C4-2B (cell line): ENCODE measurements around the gene TAS1R3.
A peak's percentile ranks its signal among the peaks of the same experiment; 100 is the strongest.

Experiments used
- H3K27ac ChIP-seq: fragments of 450-650 bp; 2 replicates; pipeline ENCODE4 v1.5.1; 2017
- ZFX ChIP-seq: fragments of 450-650 bp; IDR thresholded peaks from 2 replicates; pipeline ENCODE4 v1.6.1; 2017
- TF ChIP-seq, protein P1 (sequence below): fragments of 450-650 bp; conservative IDR thresholded peaks from 2 replicates; pipeline ENCODE4 v1.5.1; 2017; ENCODE audit warnings: mild to moderate bottlenecking

TAS1R3 gene

DNA sequence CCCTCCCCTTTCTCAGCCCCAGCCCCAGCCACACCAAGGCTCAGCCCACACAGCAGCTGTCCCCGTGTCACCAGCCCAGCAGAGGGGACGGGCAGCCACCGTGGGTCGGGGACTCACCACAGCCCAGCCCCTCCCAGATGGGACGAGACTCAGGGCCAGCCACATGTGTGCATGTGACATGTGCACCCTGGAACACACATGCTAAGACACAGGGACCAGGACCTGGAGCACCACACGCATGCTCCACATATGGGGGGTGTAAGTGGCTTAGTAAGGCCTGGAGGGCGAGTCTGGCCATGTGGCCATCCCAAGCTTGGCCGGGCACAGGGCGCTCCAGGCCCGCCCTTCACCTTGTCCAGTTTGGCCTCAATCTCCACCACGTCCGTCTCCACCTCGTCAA is 27.3 kb upstream of the TAS1R3 start:
- peak overlapping the region; percentile 99 for H3K27ac ChIP-seq
- TF ChIP-seq, protein P1, sequence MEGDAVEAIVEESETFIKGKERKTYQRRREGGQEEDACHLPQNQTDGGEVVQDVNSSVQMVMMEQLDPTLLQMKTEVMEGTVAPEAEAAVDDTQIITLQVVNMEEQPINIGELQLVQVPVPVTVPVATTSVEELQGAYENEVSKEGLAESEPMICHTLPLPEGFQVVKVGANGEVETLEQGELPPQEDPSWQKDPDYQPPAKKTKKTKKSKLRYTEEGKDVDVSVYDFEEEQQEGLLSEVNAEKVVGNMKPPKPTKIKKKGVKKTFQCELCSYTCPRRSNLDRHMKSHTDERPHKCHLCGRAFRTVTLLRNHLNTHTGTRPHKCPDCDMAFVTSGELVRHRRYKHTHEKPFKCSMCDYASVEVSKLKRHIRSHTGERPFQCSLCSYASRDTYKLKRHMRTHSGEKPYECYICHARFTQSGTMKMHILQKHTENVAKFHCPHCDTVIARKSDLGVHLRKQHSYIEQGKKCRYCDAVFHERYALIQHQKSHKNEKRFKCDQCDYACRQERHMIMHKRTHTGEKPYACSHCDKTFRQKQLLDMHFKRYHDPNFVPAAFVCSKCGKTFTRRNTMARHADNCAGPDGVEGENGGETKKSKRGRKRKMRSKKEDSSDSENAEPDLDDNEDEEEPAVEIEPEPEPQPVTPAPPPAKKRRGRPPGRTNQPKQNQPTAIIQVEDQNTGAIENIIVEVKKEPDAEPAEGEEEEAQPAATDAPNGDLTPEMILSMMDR, result no peak
- TF ChIP-seq ZFX, result no peak

DNA sequence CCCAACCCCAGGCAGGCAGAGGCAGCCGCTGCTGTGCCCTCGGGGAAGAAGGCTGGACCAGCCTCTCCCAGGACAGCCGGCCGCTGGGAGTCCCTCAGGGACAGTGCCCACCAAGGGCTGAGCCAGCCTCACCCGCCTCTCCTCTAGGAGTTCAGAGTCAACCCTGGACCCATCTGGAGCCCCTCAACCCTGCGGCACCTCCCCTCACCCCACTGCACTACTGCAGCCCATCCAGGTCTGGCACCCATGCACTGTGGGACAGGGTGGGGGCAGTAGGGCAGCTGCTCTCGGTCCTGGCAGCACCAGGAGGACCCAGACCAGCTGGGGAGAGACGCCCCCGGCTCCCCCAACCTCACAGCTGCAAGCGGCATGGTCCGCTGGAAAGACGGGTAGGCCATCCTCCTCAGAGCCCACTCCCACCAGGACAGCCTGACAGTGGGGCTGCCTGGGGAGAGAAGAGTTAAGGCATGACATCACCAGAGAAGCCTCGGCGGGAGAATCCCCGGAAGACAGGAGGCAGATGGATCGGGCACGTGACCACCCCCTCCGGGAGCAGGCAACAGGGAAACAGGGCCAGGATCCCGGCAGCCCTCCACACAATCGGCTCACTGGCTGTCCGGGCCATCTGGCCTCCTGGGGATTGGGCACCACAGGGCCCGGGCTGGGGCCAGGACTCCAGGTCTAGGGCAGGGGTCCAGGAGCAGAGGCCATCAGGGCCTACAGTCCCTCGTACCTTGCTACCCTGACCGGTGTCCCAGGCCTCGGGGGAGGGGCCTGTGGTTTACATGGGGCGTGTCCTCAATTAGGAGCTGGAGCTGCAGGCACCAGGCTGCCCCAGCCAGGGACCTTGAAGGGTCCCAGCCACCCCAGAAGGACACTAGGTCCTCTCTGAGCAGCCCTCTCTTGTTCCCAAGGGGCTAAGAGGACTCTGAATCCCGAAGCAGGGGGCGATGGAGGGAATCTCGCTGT is 26.5 kb upstream of the TAS1R3 start:
- no peak for TF ChIP-seq ZFX
- TF ChIP-seq, protein P1, result no peak
- H3K27ac ChIP-seq, result peak overlapping the region; percentile 99

DNA sequence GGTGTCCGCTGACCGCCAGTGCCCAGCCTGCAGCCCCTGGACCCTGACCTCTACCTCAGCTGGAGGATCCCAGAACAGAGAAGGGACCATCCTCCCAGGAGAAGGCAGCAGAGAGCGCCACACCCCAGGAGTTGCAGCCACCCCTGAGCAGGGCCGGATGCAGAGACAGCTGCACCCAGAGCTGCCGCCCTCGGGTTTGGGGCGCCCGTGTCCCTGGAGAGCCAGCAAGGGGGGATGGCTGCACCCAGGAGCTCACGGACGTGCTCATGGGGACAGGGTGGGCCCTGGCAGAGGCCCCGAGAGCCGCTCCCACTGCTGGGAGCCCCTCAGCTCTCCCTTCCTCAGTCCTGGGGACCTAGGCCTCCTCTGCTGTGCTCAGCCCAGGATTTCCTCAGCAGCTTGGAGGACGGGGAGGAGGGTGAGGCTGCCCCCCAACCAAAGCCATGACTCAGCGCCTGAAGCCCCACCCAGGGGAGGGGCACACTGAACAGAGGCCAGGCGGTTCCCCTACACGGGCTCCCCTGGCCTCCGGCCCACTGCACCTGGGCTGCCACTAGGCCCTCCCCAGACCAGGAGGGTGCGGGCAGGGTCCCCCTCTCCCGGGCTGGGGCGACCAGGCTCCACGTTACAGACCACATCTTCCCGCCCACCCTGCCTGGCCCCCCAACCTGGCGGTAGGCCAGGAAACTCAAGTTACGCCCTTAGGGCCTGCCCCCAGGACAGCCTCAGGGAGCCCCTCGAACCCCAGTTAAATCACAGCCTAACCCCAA is 25.6 kb upstream of the TAS1R3 start:
- no peak for TF ChIP-seq ZFX
- TF ChIP-seq, protein P1, result no peak
- H3K27ac ChIP-seq, result peak overlapping the region; percentile 99

DNA sequence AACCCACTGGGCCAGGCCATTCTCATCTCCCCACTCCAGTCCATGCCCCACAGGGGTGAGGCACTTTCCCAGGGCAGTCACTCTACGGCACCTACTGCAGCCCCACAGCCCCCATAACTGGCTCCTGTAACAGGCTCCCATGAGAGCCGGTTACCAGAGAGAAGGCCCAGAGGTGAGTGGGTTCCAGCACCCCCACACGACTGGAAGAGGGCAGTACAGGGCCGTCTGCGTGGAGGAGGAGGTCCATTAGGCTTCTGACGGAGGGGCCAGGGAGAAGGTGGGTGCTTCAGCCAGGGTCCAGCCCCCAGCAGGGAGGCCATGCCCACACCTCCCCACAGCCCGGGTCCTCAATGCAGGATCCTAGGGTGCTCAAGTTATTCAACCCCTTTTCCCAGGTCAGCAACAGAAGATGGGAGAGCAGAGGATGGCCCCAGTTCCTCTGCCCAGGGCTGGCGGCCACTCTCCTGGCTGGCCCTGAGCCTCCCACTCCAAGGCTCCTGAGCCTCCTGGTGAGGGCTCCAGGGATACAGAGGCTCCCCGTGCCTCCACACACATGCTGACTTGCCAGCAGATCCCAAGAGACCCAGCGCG is 24.9 kb upstream of the TAS1R3 start:
- peak overlapping the region; percentile 99 for H3K27ac ChIP-seq
- no peak for TF ChIP-seq ZFX
- TF ChIP-seq, protein P1, result no peak

DNA sequence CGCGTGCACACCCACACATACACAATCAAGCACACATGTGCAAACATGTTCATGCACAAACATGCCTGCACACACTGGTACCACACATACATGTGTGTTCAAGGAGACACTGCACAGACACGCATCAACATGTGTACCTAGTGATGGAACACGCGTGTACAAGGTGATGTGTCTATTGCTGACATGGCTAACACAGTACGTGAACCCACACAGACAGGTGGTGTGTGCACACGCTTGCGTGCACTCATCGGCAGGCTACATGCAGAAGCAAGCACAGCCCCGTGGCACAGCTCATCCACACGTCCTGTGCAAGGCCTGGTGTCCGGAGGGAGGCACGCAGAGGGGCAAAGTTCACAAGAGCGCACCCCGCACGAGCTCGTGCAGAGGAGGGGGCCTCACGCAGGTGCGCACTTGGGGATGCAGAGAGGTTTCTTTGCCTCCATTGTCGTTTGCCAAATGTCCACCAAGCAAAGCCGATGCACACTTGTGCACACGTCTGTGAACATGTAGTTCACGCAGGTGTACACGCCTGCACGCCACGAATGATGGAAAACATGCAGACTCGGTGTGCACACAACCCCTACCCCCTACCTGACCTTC is 24.3 kb upstream of the TAS1R3 start:
- TF ChIP-seq, protein P1, result no peak
- no peak for TF ChIP-seq ZFX
- peak overlapping the region; percentile 99 for H3K27ac ChIP-seq

DNA sequence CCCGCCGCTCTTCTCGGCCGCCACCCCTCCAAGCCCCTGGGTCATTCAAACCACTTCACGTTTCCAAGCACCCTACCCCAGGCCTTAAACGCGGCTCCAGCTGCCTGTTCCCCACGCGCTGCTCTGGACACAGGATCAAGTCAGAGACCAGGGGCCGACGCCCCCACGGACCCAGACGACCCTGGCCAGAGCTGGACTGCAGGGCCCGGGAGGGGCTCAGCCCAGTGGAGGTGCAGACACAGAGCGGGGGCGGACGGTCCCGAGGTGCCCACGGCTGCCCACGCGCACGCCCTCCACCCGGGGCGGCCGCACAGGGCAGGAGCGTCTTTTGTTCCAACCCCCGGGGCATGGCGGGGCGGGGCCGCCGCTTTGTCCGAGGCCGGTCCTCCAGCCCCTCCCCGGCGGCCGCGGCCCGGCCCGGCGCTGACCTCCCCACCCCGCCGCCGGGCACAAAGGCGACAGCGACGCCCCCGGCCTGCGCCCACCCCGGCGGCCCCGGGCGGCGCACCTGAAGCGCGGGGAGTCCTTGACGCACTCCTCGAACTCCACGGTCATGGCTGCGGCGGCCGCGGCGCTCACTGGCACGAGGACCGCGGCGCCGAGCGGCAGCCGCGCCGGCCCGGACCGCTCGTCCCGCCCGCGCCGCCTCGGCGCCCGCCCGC is 23.7 kb upstream of the TAS1R3 start:
- TF ChIP-seq, protein P1, result no peak
- TF ChIP-seq ZFX, result peak; percentile 50
- peak overlapping the region; percentile 99 for H3K27ac ChIP-seq
